K562 (cell line): ENCODE measurements around the gene BEST1. TPM values are rescaled to one million over a fixed set of nuclear protein-coding genes. Genes with fewer than 3 reads are reported as not detected.
A peak's percentile ranks its signal among the peaks of the same experiment; 100 is the strongest.

Source experiments
- CXXC5 ChIP-seq: fragments of 250-450 bp; sonication (Bioruptor Pico); IDR thresholded peaks from 2 replicates; pipeline ENCODE4 v1.8.0; 2022; ENCODE audit warnings: inconsistent platforms, mild to moderate bottlenecking, moderate library complexity
- SMAD4 ChIP-seq: fragments of 250-450 bp; sonication (Bioruptor Pico); conservative IDR thresholded peaks from 2 replicates; pipeline ENCODE4 v1.8.0; 2021; ENCODE audit warnings: inconsistent platforms, mild to moderate bottlenecking, moderate library complexity
- TFE3 ChIP-seq: fragments of 450-650 bp; formaldehyde crosslinking; IDR thresholded peaks from 2 replicates; pipeline ENCODE4 v1.4.0; 2020; ENCODE audit warnings: mild to moderate bottlenecking, mixed read lengths
- ZBTB40 ChIP-seq, 2 experiments: fragments of 450-650 bp in 1 of 2; sonication (generic) in 1 of 2; formaldehyde crosslinking in 1 of 2; IDR thresholded peaks; 2 replicates each; pipeline versions ENCODE4 v1.7.1 to v1.9.0; 2016 to 2022; ENCODE audit warnings: inconsistent platforms in 1 of 2, mild to moderate bottlenecking in 1 of 2, missing genetic modification reagents in 1 of 2
- ZFP91 ChIP-seq: sonication (generic); formaldehyde crosslinking; IDR thresholded peaks from 2 replicates; pipeline ENCODE4 v1.8.0; 2022; ENCODE audit warnings: mild to moderate bottlenecking, missing genetic modification reagents
- ZNF589 ChIP-seq: fragments of 200-800 bp; sonication (Bioruptor generic); IDR thresholded peaks from 2 replicates; pipeline ENCODE4 v1.6.1; 2016; ENCODE audit warnings: low read depth, missing genetic modification characterization, missing compliant biosample characterization
- polyA plus RNA-seq, 8 experiments: library from polyadenylated mRNA; depleted of rRNA in 4 of 8; stranded (reverse) in 5 of 8; unstranded in 3 of 8; fragments of >200 nt; fragmentation: Nextera tagmentation in 2 of 8; fragmentation: Illumina TruSeq in 1 of 8; extraction: Ambion mirVana in 2 of 8; extraction: Trizol in 1 of 8; gene quantifications; 2 replicates each; pipeline versions ENCODE4 v1.2.1 to v1.2.3, GENCODE V29; 2011 to 2014; ENCODE audit warnings: inconsistent platforms in 1 of 8, missing spikeins in 1 of 8
- total RNA-seq, 7 experiments: library from RNA; depleted of rRNA in 6 of 7; stranded (reverse); fragments of >200 nt in 6 of 7; fragmentation: Illumina TruSeq in 2 of 7; extraction: Trizol in 2 of 7; gene quantifications; 2 replicates each; pipeline versions ENCODE4 v1.2.1 to v1.2.3, GENCODE V29; 2011 to 2021; ENCODE audit warnings: low replicate concordance in 1 of 7

Gene BEST1
- total and polyA plus RNA-seq, 9 of the 15 experiments (the other 6 are each of a cell fraction or from before 2014, with no cell fraction given): 0.07 to 1.3 (median 0.40) TPM

- TF ChIP-seq ZFP91 (CRISPR knock-in tag): no peak
- TF ChIP-seq SMAD4 (CRISPR knock-in tag): 0 out of 2 replicates have a peak, but pooled peaks have one; percentile 17
- no peak for TF ChIP-seq CXXC5 (CRISPR knock-in tag)
- no peak for TF ChIP-seq ZBTB40 (IDR thresholded peaks at IDR 0.05)
- TF ChIP-seq ZBTB40 (CRISPR knock-in tag; IDR thresholded peaks at IDR 0.05): no peak
- no peak for TF ChIP-seq TFE3
- no peak for TF ChIP-seq ZNF589 (CRISPR knock-in tag)
Measured at GRCh38 chr11:62000539-62001446, 50.6 kb downstream of the BEST1 start (continued).
